ENCODE measurements around the gene PCDH9. TPM values are rescaled to one million over a fixed set of nuclear protein-coding genes. Genes with fewer than 3 reads are reported as not detected.

The PCDH9 gene
- polyA plus RNA-seq, 3 donors = 0.03 TPM; not detected in 1

DNA sequence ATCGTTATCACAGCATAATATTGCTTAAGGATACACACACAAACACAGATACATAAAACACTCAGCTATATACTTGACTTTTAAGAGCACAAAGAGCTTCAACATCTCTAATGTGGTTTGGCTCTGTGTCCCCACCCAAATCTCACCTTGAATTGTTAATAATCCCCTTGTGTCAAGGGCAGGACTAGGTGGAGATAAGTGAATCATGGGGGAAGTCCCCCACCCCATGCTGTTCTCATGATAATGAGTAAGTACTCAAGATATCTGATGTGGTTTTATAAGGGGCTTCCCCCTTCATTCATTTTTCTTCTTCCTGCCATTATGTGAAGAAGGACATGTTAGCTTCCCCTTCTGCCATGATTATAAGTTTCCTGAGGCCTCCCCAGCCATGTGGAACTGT lies 481.4 kb downstream of the PCDH9 start:
- no peaks in the 10 kb centered on the region for H3K27me3 ChIP-seq (ENCODE audit: control insufficient read depth in 2 of 2, insufficient read depth in 2 of 2, low read length in 2 of 2)
- H4K20me1 ChIP-seq (ENCODE audit: insufficient read depth, low read length) = no peaks in the 10 kb centered on the region
- peaks cover 0 to 12% (median 6%) of the 10 kb centered on the region in 7 donors for H3K9me3 Mint-ChIP-seq
- H3K4me3 Mint-ChIP-seq = no peak overlapping the region
- H3K27me3 Mint-ChIP-seq (ENCODE audit: low read depth in 3 of 3) = no peaks in the 10 kb centered on the region
- H3K9ac ChIP-seq (ENCODE audit: insufficient read depth, low read length, poor library complexity, severe bottlenecking) = no peak overlapping the region
- no peaks in the 10 kb centered on the region for H3K4me1 Mint-ChIP-seq
- intact Hi-C loops (cut with micrococcal nuclease) = no loop called here
- H3K36me3 Mint-ChIP-seq = no peaks in the 10 kb centered on the region
- H3K27ac ChIP-seq (ENCODE audit: low read depth in 1 of 2, low read length in 2 of 2) = no peak overlapping the region
- no peaks in the 10 kb centered on the region for H3K36me3 ChIP-seq (replicated peaks in 1 of 2; ENCODE audit: control insufficient read depth in 1 of 2, insufficient read depth in 2 of 2, low read length in 2 of 2)
- no peaks in the 10 kb centered on the region for H3K4me1 ChIP-seq (ENCODE audit: control insufficient read depth in 1 of 2, insufficient read depth in 2 of 2, low read length in 2 of 2)
- H3K27ac Mint-ChIP-seq = no peak overlapping the region
- H3K9me3 ChIP-seq (replicated peaks in 1 of 2; ENCODE audit: control insufficient read depth in 1 of 2, insufficient read depth in 1 of 2, low read length in 2 of 2) = peaks cover 0 to 6% of the 10 kb centered on the region in 2 donors
- H3K79me2 ChIP-seq (ENCODE audit: insufficient read depth, low read length) = no peaks in the 10 kb centered on the region
- WGBS (ENCODE audit: insufficient coverage) = no CpG with 5 or more reads among the region's 1 CpG
- no peak for TF ChIP-seq CTCF (IDR thresholded peaks at IDR 0.05)
- no peak for DNase-seq
- H2AFZ ChIP-seq (ENCODE audit: insufficient read depth, low read depth, low read length, poor library complexity, severe bottlenecking) = no peak overlapping the region
- H3K4me3 ChIP-seq (replicated peaks in 1 of 3; ENCODE audit: low read depth in 2 of 3, low read length in 3 of 3) = no peak overlapping the region
- H3K4me2 ChIP-seq (replicated peaks; ENCODE audit: extremely low read depth, low read length, poor library complexity, severe bottlenecking) = no peak overlapping the region

GRCh38 chr13:66745307-66745706 lies 484.8 kb downstream of the PCDH9 start:
- no peaks in the 10 kb centered on the region for H3K27me3 Mint-ChIP-seq (ENCODE audit: low read depth in 3 of 3)
- peaks cover 0 to 9% (median 4%) of the 10 kb centered on the region in 7 donors for H3K9me3 Mint-ChIP-seq
- Histone ChIP-seq H3K9ac (ENCODE audit: insufficient read depth, low read length, poor library complexity, severe bottlenecking) (no peak overlapping the region), H2AFZ (ENCODE audit: insufficient read depth, low read depth, low read length, poor library complexity, severe bottlenecking) (no peak overlapping the region), H3K27me3 (ENCODE audit: control insufficient read depth in 2 of 2, insufficient read depth in 2 of 2, low read length in 2 of 2) (no peaks in the 10 kb centered on the region), H3K36me3 (replicated peaks in 1 of 2; ENCODE audit: control insufficient read depth in 1 of 2, insufficient read depth in 2 of 2, low read length in 2 of 2) (no peaks in the 10 kb centered on the region), H3K4me3 (replicated peaks in 1 of 3; ENCODE audit: low read depth in 2 of 3, low read length in 3 of 3) (no peak overlapping the region), H3K27ac (ENCODE audit: low read depth in 1 of 2, low read length in 2 of 2) (no peak overlapping the region), H4K20me1 (ENCODE audit: insufficient read depth, low read length) (no peaks in the 10 kb centered on the region), H3K4me1 (ENCODE audit: control insufficient read depth in 1 of 2, insufficient read depth in 2 of 2, low read length in 2 of 2) (no peaks in the 10 kb centered on the region), H3K4me2 (replicated peaks; ENCODE audit: extremely low read depth, low read length, poor library complexity, severe bottlenecking) (no peak overlapping the region), H3K79me2 (ENCODE audit: insufficient read depth, low read length) (no peaks in the 10 kb centered on the region), H3K9me3 (replicated peaks in 1 of 2; ENCODE audit: control insufficient read depth in 1 of 2, insufficient read depth in 1 of 2, low read length in 2 of 2) (peaks cover 0 to 6% of the 10 kb centered on the region in 2 donors)
- H3K36me3 Mint-ChIP-seq = no peaks in the 10 kb centered on the region
- no peak overlapping the region for H3K4me3 Mint-ChIP-seq
- TF ChIP-seq CTCF (IDR thresholded peaks at IDR 0.05) = no peak
- no peak for DNase-seq
- WGBS (ENCODE audit: insufficient coverage) = 100% methylated on average over 3 of the region's 4 CpGs
- intact Hi-C loops (cut with micrococcal nuclease) = no loop called here
- H3K4me1 Mint-ChIP-seq = no peaks in the 10 kb centered on the region
- H3K27ac Mint-ChIP-seq = no peak overlapping the region
